ENCODE measurements around the gene CNEP1R1.

CNEP1R1 gene

GRCh38 chr16:49986351-49987124, 38.5 kb upstream of the CNEP1R1 start:
- H2AFZ ChIP-seq = no peak overlapping the region
- H3K36me3 ChIP-seq (ENCODE audit: control insufficient read depth, insufficient read depth, low read length) = no peaks in the 10 kb centered on the region
- no peak overlapping the region for H3K4me3 ChIP-seq (ENCODE audit: low read depth, low read length)
- no peaks in the 10 kb centered on the region for H3K27me3 ChIP-seq (ENCODE audit: control insufficient read depth, insufficient read depth, low read length)
- no peak for TF ChIP-seq CTCF (IDR thresholded peaks at IDR 0.05)
- no peaks in the 10 kb centered on the region for H3K9me3 ChIP-seq (ENCODE audit: control insufficient read depth, low read length)
- H3K9ac ChIP-seq = no peak overlapping the region
- no peaks in the 10 kb centered on the region for H3K79me2 ChIP-seq
- H3K27ac ChIP-seq = no peak overlapping the region
- H3K4me1 ChIP-seq = no peaks in the 10 kb centered on the region
- H3K4me2 ChIP-seq (ENCODE audit: low read length) = no peak overlapping the region

- H3K4me1 ChIP-seq = no peaks in the 10 kb centered on the region
- no peaks in the 10 kb centered on the region for H3K27me3 ChIP-seq (ENCODE audit: control insufficient read depth, insufficient read depth, low read length)
- H3K4me2 ChIP-seq (ENCODE audit: low read length) = no peak overlapping the region
- no peak for TF ChIP-seq CTCF (IDR thresholded peaks at IDR 0.05)
- H3K4me3 ChIP-seq (ENCODE audit: low read depth, low read length) = no peak overlapping the region
- H3K79me2 ChIP-seq = no peaks in the 10 kb centered on the region
- no peak overlapping the region for H2AFZ ChIP-seq
- no peaks in the 10 kb centered on the region for H3K36me3 ChIP-seq (ENCODE audit: control insufficient read depth, insufficient read depth, low read length)
- H3K27ac ChIP-seq = no peak overlapping the region
- H3K9me3 ChIP-seq (ENCODE audit: control insufficient read depth, low read length) = no peaks in the 10 kb centered on the region
- no peak overlapping the region for H3K9ac ChIP-seq
These were observed 37.6 kb upstream of the CNEP1R1 start for GRCh38 chr16:49987381-49987780.

GRCh38 chr16:49992825-49993224, 32.2 kb upstream of the CNEP1R1 start:
- Histone ChIP-seq H3K4me3 (ENCODE audit: low read depth, low read length) (no peak overlapping the region), H3K4me1 (no peaks in the 10 kb centered on the region), H3K9me3 (ENCODE audit: control insufficient read depth, low read length) (no peaks in the 10 kb centered on the region), H3K4me2 (ENCODE audit: low read length) (no peak overlapping the region), H3K27me3 (ENCODE audit: control insufficient read depth, insufficient read depth, low read length) (no peaks in the 10 kb centered on the region), H3K79me2 (no peaks in the 10 kb centered on the region), H3K36me3 (ENCODE audit: control insufficient read depth, insufficient read depth, low read length) (no peaks in the 10 kb centered on the region), H3K27ac (no peak overlapping the region), H3K9ac (no peak overlapping the region), H2AFZ (no peak overlapping the region)
- TF ChIP-seq CTCF (IDR thresholded peaks at IDR 0.05) = no peak

GRCh38 chr16:49993579-49993978, 31.4 kb upstream of the CNEP1R1 start:
- H3K9me3 ChIP-seq (ENCODE audit: control insufficient read depth, low read length) = no peaks in the 10 kb centered on the region
- TF ChIP-seq CTCF (IDR thresholded peaks at IDR 0.05) = no peak
- no peaks in the 10 kb centered on the region for H3K36me3 ChIP-seq (ENCODE audit: control insufficient read depth, insufficient read depth, low read length)
- H3K4me1 ChIP-seq = no peaks in the 10 kb centered on the region
- H3K27ac ChIP-seq = no peak overlapping the region
- H2AFZ ChIP-seq = no peak overlapping the region
- no peaks in the 10 kb centered on the region for H3K79me2 ChIP-seq
- no peak overlapping the region for H3K4me3 ChIP-seq (ENCODE audit: low read depth, low read length)
- H3K27me3 ChIP-seq (ENCODE audit: control insufficient read depth, insufficient read depth, low read length) = no peaks in the 10 kb centered on the region
- H3K4me2 ChIP-seq (ENCODE audit: low read length) = no peak overlapping the region
- no peak overlapping the region for H3K9ac ChIP-seq

GRCh38 chr16:49994006-49994405, 31.0 kb upstream of the CNEP1R1 start:
- Histone ChIP-seq H3K4me3 (ENCODE audit: low read depth, low read length) (no peak overlapping the region), H3K9ac (no peak overlapping the region), H3K4me1 (no peaks in the 10 kb centered on the region), H3K79me2 (no peaks in the 10 kb centered on the region), H3K27me3 (ENCODE audit: control insufficient read depth, insufficient read depth, low read length) (no peaks in the 10 kb centered on the region), H3K36me3 (ENCODE audit: control insufficient read depth, insufficient read depth, low read length) (no peaks in the 10 kb centered on the region), H3K4me2 (ENCODE audit: low read length) (no peak overlapping the region), H2AFZ (no peak overlapping the region), H3K9me3 (ENCODE audit: control insufficient read depth, low read length) (no peaks in the 10 kb centered on the region), H3K27ac (no peak overlapping the region)
- TF ChIP-seq CTCF (IDR thresholded peaks at IDR 0.05) = no peak

Data from parathyroid adenoma (tissue), 2 donors.